K562 (cell line): ENCODE measurements around the gene OR51B2. TPM values are rescaled to one million over a fixed set of nuclear protein-coding genes. Genes with fewer than 3 reads are reported as not detected.

ENCODE experiments used
- ATAC-seq: fragments of 200-7000 bp; cut with Tn5 transposase; 3 replicates; pipeline ENCODE4 v1.9.1; 2020; ENCODE audit warnings: moderate library complexity
- BruUV-seq: library from RNA; stranded (reverse); fragments of 400-500 nt; replicated peaks from 2 replicates; lab custom pipeline; 2021; lab: Mats Ljungman, UMichigan
- CTCF ChIA-PET: fragments of 300-600 bp; formaldehyde crosslinking; extraction: SDS; loops from one replicate; lab custom pipeline; 2021; ENCODE audit warnings: low intra/inter-chr PET ratio; lab: Yijun Ruan, JAX
- POLR2A ChIA-PET: fragments of 300-600, 350-650 bp; sonication (Branson Sonifier 250); formaldehyde crosslinking; extraction: SDS; loops from one replicate; lab custom pipeline; 2021; ENCODE audit warnings: antibody characterized with exemption, inconsistent platforms; lab: Yijun Ruan, JAX
- DNase-seq, 4 experiments: peaks; one replicate each; pipeline versions ENCODE4 v3.0.0 to v3.0.0-alpha.2; 2011 to 2018; ENCODE audit warnings: low spot score in 3 of 4, mixed read lengths in 3 of 4; ENCODE audit errors: extremely low read depth in 1 of 4
- FAIRE-seq: peaks from 2 replicates; lab custom pipeline; 2011; peaks lifted over from hg19 to GRCh38; lab: Jason Lieb, UNC
- H2AFZ ChIP-seq: 2 replicates; pipeline ENCODE4 v1.6.0; 2011; ENCODE audit warnings: low read depth, low read length, control low read depth, inconsistent platforms
- H3K27ac ChIP-seq: fragments of 200-600 bp; 3 replicates; pipeline ENCODE4 v1.8.0; 2011; ENCODE audit warnings: low read depth, mild to moderate bottlenecking, control low read depth, inconsistent platforms, low read length, moderate library complexity, mixed read lengths; ENCODE audit errors: extremely low read depth
- H3K27me3 ChIP-seq, 2 experiments: fragments of 300-600 bp in 1 of 2; 2 replicates in 1 of 2; 3 replicates in 1 of 2; pipeline versions ENCODE4 v1.6.0 to v1.8.0; 2011; ENCODE audit warnings: inconsistent platforms in 2 of 2, low read length in 2 of 2, mild to moderate bottlenecking in 1 of 2, mixed read lengths in 1 of 2, moderate library complexity in 1 of 2; ENCODE audit not compliant: control insufficient read depth in 2 of 2, insufficient read depth in 2 of 2
- H3K36me3 ChIP-seq: fragments of 300-600 bp; 3 replicates; pipeline ENCODE4 v1.8.0; 2011; ENCODE audit warnings: mild to moderate bottlenecking, low read length, inconsistent platforms; ENCODE audit not compliant: control insufficient read depth, insufficient read depth
- H3K4me1 ChIP-seq, 2 experiments: fragments of 200-600 bp in 1 of 2; replicated peaks in 1 of 2; 2 replicates in 1 of 2; 3 replicates in 1 of 2; pipeline versions ENCODE4 v1.5.1 to v1.8.0; 2011; ENCODE audit warnings: inconsistent platforms in 2 of 2, low read length in 2 of 2, mild to moderate bottlenecking in 1 of 2, mixed read lengths in 1 of 2, moderate library complexity in 1 of 2; ENCODE audit not compliant: control insufficient read depth in 2 of 2, insufficient read depth in 2 of 2
- H3K4me2 ChIP-seq: 2 replicates; pipeline ENCODE4 v1.6.1; 2011; ENCODE audit warnings: low read length, control low read depth, inconsistent platforms, mixed read lengths; ENCODE audit not compliant: insufficient read depth
- H3K4me3 ChIP-seq: fragments of 200-600 bp; sonication (generic), shearing (Covaris generic); 2 replicates; pipeline ENCODE4 v1.5.1; 2016; ENCODE audit warnings: control low read depth, inconsistent platforms
- H3K79me2 ChIP-seq: fragments of 200-600 bp; 3 replicates; pipeline ENCODE4 v1.8.0; 2011; ENCODE audit warnings: low read length, inconsistent platforms; ENCODE audit not compliant: control insufficient read depth, insufficient read depth
- H3K9ac ChIP-seq, 2 experiments: 2 replicates each; pipeline versions ENCODE4 v1.6.0 to v1.6.1; 2011; ENCODE audit warnings: low read depth in 2 of 2, low read length in 2 of 2, control low read depth in 1 of 2, inconsistent platforms in 1 of 2, mild to moderate bottlenecking in 1 of 2, mixed read lengths in 1 of 2; ENCODE audit not compliant: insufficient read depth in 1 of 2
- H3K9me1 ChIP-seq: one replicate; pipeline ENCODE4 v1.6.0; 2011; ENCODE audit warnings: inconsistent platforms, mild to moderate bottlenecking, low read length, moderate library complexity; ENCODE audit not compliant: control insufficient read depth, insufficient read depth
- H3K9me3 ChIP-seq: replicated peaks from 2 replicates; pipeline ENCODE4 v1.5.1; 2011; ENCODE audit warnings: low read depth, low read length, inconsistent platforms; ENCODE audit not compliant: control insufficient read depth, insufficient read depth
- H4K20me1 ChIP-seq: replicated peaks from 2 replicates; pipeline ENCODE4 v1.6.1; 2011; ENCODE audit warnings: low read length, inconsistent platforms, mixed read lengths; ENCODE audit not compliant: control insufficient read depth, insufficient read depth
- CLOCK ChIP-seq: fragments of 250-450 bp; sonication (Bioruptor Pico); IDR thresholded peaks from 2 replicates; pipeline ENCODE4 v1.4.0; 2020; ENCODE audit warnings: mild to moderate bottlenecking, moderate library complexity, borderline replicate concordance
- FOXA3 ChIP-seq, 2 experiments: fragments of 450-650 bp in 1 of 2; sonication (generic) in 1 of 2; formaldehyde crosslinking; IDR thresholded peaks in 1 of 2; conservative IDR thresholded peaks in 1 of 2; 2 replicates each; pipeline versions ENCODE4 v1.4.0 to v1.8.0; 2020 to 2022; ENCODE audit warnings: mild to moderate bottlenecking in 2 of 2, missing genetic modification reagents in 1 of 2
- SAFB2 ChIP-seq: fragments of 200-400 bp; formaldehyde crosslinking; IDR thresholded peaks from 2 replicates; pipeline ENCODE4 v1.6.1; 2018; ENCODE audit warnings: borderline replicate concordance, low read length, low read depth, moderate library complexity; ENCODE audit not compliant: severe bottlenecking
- in situ Hi-C: fragments of 300-500 bp; cut with MboI; formaldehyde crosslinking; loops from 4 replicates; pipeline ENCODE4 v1.15.0; 2018; ENCODE audit warnings: inconsistent platforms, mixed read lengths
- intact Hi-C: fragments of 100-400 bp; cut with micrococcal nuclease; formaldehyde crosslinking; loops from 2 replicates; pipeline ENCODE4 v1.14.2; 2022
- polyA plus RNA-seq, 8 experiments: library from polyadenylated mRNA; depleted of rRNA in 4 of 8; stranded (reverse) in 5 of 8; unstranded in 3 of 8; fragments of >200 nt; fragmentation: Nextera tagmentation in 2 of 8; fragmentation: Illumina TruSeq in 1 of 8; extraction: Ambion mirVana in 2 of 8; extraction: Trizol in 1 of 8; gene quantifications; 2 replicates each; pipeline versions ENCODE4 v1.2.1 to v1.2.3, GENCODE V29; 2011 to 2014; ENCODE audit warnings: inconsistent platforms in 1 of 8, missing spikeins in 1 of 8
- total RNA-seq, 7 experiments: library from RNA; depleted of rRNA in 6 of 7; stranded (reverse); fragments of >200 nt in 6 of 7; fragmentation: Illumina TruSeq in 2 of 7; extraction: Trizol in 2 of 7; gene quantifications; 2 replicates each; pipeline versions ENCODE4 v1.2.1 to v1.2.3, GENCODE V29; 2011 to 2021; ENCODE audit warnings: low replicate concordance in 1 of 7

OR51B2 gene
- total and polyA plus RNA-seq, 9 of the 15 experiments (the other 6 are each of a cell fraction or from before 2014, with no cell fraction given): 0.38 to 6.6 (median 4.0) TPM

DNA sequence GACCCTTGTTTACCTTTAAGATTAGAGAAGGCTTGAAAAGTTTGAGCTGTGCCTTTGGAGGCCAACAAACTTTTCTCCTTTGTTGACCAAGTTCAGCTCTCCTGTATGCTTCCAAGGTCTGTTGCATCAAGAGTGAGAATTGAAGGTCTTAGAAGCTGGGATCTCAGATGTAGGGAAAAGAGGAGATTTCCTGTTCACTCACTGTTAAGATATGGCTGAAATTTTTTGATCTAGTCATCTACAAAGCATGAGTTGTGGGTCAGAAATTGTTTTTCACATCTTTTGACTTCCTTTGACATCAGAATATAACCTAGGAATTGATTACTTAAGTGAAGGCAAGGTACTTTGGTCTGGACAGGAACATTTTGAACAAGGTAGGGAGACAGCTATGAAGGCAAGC, 34.4 kb downstream of the OR51B2 start:
- FAIRE-seq: no peak
- Histone ChIP-seq H3K27ac (peak overlapping the region; percentile 86), H4K20me1 (no peaks in the 10 kb centered on the region), H3K4me2 (peak overlapping the region; percentile 81), H3K9me1 (no peaks in the 10 kb centered on the region), H3K79me2 (peaks cover 72% of the 10 kb centered on the region), H3K4me1 (peaks cover 22 to 66% of the 10 kb centered on the region in 2 experiments; a peak in 4 of 5 replicates), H3K4me3 (no peak overlapping the region), H3K9me3 (no peaks in the 10 kb centered on the region), H3K36me3 (peaks cover 15% of the 10 kb centered on the region), H2AFZ (no peak overlapping the region), H3K27me3 (no peaks in the 10 kb centered on the region), H3K9ac (peak overlapping the region in 1 of 2 experiments; percentile 37; a peak in 2 of 4 replicates)
- no peak for DNase-seq
- in situ Hi-C loops: loop anchor here (5.0 kb wide), 2 partner anchors 47 to 167 kb away; no protein-coding TSS in a partner anchor
- no TSS peak for BruUV-seq
- CTCF ChIA-PET: interaction anchor here (0.7 to 2.3 kb wide), 3 partner anchors 85 to 166 kb away, joined by 4 to 16 read pairs (median 4); no protein-coding TSS in a partner anchor
- no peak for ATAC-seq
- POLR2A ChIA-PET: interaction anchor here (0.8 to 6.4 kb wide), 9 partner anchors 9 to 161 kb away, joined by 3 to 40 read pairs (median 5); partner anchors contain the start of genes HBE1, HBG1 and HBG2
- TF ChIP-seq CLOCK (CRISPR knock-in tag) (0 out of 2 replicates have a peak, but pooled peaks have one; percentile 17), SAFB2 (no peak), FOXA3 (CRISPR knock-in tag; conservative IDR thresholded peaks at IDR 0.05 in 1 of 2, IDR thresholded peaks at IDR 0.05 in 1 of 2) (0 out of 4 replicates have a peak, but pooled peaks of 1 of the 2 experiments have one; percentile 11)
- intact Hi-C loops: loop anchor here (2.0 to 10.0 kb wide), 6 partner anchors 37 to 305 kb away; partner anchors contain the start of genes TRIM6 and UBQLN3
